NCI-H1092 treated with DMSO at 0.1 percent for 48 hours (cell line): Measurements from ENCODE around the gene CNOT6L.
"Not testable (repeated sequence)": the region's sequence is repeated elsewhere in the genome, so short reads cannot be mapped to it uniquely, and the experiment has no call there.

Source experiments
- DNase-seq: peaks from one replicate; lab custom pipeline; 2025; lab: John Stamatoyannopoulos, UW

The CNOT6L gene

GRCh38 chr4:77782102-77782835, 36.9 kb downstream of the CNOT6L start:
- no peak for DNase-seq

- DNase-seq = not testable (repeated sequence)
These were observed 38.4 kb downstream of the CNOT6L start for GRCh38 chr4:77780762-77781161.

GRCh38 chr4:77777135-77777807, 41.9 kb downstream of the CNOT6L start:
- no peak for DNase-seq

- no peak for DNase-seq
These were observed 42.7 kb downstream of the CNOT6L start for GRCh38 chr4:77776182-77777134.

- no peak for DNase-seq
These were observed 46.1 kb downstream of the CNOT6L start for GRCh38 chr4:77773101-77773500.

GRCh38 chr4:77771566-77771965, 47.6 kb downstream of the CNOT6L start:
- DNase-seq = no peak

- no peak for DNase-seq
These were observed 53.4 kb downstream of the CNOT6L start for GRCh38 chr4:77765720-77766119.

- DNase-seq = no peak
These were observed 56.6 kb downstream of the CNOT6L start for GRCh38 chr4:77762531-77762930.

GRCh38 chr4:77761595-77761994, 57.6 kb downstream of the CNOT6L start:
- no peak for DNase-seq

- DNase-seq = no peak
These were observed 60.4 kb downstream of the CNOT6L start for GRCh38 chr4:77758804-77759203.

GRCh38 chr4:77751764-77752163, 67.4 kb downstream of the CNOT6L start:
- no peak for DNase-seq

GRCh38 chr4:77745792-77746191, 73.4 kb downstream of the CNOT6L start:
- DNase-seq = peak; percentile 25

GRCh38 chr4:77742054-77742453, 77.1 kb downstream of the CNOT6L start:
- no peak for DNase-seq

- DNase-seq = no peak
These were observed 78.7 kb downstream of the CNOT6L start for GRCh38 chr4:77740480-77740879.

- no peak for DNase-seq
These were observed 84.2 kb downstream of the CNOT6L start for GRCh38 chr4:77734928-77735327.

- no peak for DNase-seq
These were observed 87.5 kb downstream of the CNOT6L start for GRCh38 chr4:77731656-77732055.

- DNase-seq = no peak
These were observed 90.7 kb downstream of the CNOT6L start for GRCh38 chr4:77728420-77728819.

- DNase-seq = no peak
These were observed 98.1 kb downstream of the CNOT6L start for GRCh38 chr4:77721073-77721472.

- DNase-seq = not testable (repeated sequence)
These were observed 100.7 kb downstream of the CNOT6L start for GRCh38 chr4:77718500-77718899.

GRCh38 chr4:77715414-77716290, 103.5 kb downstream of the CNOT6L start:
- no peak for DNase-seq

- DNase-seq = no peak
These were observed 104.7 kb downstream of the CNOT6L start for GRCh38 chr4:77714514-77714913.
